ENCODE data around the gene CTTN.
"Not testable (repeated sequence)": the region's sequence is repeated elsewhere in the genome, so short reads cannot be mapped to it uniquely, and the experiment has no call there.

The CTTN gene

DNA sequence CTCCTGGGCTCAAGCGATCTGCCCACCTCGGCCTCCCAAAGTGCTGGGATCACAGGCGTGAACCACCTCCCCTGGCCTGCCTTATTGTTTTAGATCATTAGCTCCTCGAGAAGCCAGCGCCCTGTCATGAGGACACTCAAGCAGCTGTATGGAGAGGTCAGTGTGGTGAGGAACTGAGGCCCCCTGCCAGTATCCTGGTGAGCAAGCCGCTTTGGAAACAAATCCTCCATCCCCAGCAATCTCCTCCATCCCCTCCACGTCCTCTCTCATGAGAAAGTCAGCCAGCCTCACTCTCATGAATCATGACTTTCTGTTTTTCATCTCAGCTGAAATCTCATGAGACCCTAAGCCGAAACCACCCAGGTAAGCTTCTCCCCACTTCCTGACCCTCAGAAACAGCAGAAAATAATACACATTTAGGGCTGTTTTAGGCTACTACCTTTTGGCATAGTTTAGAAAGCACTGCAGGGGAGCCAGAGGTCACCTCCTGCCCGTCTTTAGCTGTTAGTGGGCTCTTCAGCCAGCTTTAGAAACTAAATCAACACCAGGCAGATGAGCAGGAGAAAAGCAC, 56.0 kb downstream of the CTTN start:
- no peak for DNase-seq (ENCODE audit: low read depth, low spot score)

DNA sequence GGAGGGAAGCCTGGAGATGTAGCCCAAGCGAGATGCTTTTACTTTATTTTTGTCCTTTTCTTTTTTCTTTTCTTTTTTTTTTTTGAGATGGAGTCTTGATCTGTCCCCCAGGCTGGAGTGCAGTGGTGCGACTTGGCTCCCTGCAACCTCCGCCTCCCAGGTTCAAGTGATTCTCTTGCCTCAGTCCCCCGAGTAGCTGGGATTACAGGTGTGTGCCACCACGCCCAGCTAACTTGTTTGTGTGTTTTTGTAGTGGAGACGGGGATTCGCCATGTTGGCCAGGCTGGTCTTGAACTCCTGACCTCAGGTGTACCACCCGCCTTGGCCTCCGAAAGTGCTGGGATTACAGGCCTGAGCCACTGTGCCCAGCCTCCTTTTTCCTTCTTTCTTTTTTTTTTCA, 56.5 kb downstream of the CTTN start:
- not testable (repeated sequence) for DNase-seq (ENCODE audit: low read depth, low spot score)

DNA sequence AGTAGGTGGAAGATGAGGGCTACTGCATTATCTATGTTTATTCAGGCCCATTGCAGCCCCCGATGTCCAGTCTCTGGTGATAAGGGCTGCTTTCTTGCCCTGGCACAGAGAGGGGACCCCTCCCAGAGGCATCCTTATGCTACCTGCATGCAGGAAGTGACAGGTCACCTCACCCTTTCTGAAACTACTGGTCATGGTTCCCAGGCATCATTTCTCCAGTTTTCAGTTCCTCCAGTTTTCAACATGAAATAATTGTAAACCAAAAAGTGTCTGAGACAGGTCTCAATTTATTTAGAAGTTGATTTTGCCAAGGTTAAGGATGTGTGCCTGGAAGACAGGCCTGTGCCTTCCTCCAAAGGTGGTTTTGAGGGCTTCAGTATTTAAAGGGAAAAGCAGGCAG, 57.0 kb downstream of the CTTN start:
- no peak for DNase-seq (ENCODE audit: low read depth, low spot score)

DNA sequence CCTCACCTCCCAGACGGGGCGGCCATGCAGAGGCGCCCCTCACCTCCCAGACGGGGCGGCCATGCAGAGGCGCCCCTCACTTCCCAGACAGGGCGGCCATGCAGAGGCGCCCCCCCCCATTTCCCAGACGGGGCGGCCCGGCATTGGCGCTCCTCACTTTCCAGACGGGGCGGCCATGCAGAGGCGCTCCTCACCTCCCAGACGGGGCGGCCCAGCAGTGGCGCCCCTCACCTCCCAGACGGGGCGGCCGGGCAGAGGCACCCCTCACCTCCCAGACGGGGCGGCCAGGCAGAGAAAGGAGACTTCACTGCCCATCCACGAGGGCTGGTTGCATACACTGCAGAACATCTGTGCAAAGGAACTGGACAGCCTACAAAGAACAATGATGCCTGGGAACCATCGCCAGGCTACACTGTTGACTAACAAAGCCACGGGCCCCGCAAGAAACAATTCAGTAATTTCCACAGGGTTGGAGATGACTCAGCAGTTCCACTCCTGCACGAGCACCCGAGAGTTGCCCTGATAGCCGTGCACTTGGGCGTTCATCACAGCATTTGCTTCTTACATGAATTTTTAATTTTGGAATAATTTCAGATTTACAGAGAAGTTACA, 58.7 kb downstream of the CTTN start:
- DNase-seq (ENCODE audit: low read depth, low spot score), result no peak

DNA sequence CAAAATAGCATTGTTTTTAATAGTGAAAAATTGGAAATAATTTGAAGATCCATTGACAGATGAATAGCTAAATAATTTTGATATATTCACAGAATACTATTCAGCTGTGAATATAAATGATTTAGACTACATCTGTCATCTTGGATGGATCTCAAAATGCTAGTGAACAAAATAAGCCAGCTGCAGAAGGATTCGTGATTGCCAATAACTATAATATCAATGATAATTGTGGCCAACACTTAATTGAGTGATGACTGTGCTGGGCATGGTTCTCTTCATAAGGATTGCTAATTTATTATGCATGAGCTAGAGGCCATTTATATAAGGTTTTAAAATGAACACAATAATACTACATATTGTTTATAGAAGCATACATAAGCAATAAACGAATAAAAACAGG, 60.4 kb downstream of the CTTN start:
- DNase-seq (ENCODE audit: low read depth, low spot score), result no peak

DNA sequence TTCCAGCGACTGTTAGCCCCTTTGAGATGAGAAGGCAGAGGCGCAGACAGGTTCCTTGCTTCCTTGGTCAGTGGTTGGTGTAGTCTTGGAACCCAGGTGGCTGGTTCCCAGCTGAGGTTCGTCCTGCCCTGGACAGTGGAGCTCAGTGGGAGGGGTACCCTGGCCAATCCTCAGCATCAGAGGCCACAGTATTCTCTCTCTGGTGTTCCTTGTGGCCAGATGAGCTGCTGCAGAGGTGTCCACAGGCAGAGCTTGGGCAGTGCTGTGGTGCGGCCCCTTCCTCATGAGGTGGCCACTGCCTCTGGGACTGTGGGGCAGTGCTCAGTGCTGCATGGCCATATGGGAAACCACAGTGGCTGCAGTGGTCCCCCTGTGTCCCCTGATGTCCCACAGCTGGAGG, 61.8 kb downstream of the CTTN start:
- no peak for DNase-seq (ENCODE audit: low read depth, low spot score)

DNA sequence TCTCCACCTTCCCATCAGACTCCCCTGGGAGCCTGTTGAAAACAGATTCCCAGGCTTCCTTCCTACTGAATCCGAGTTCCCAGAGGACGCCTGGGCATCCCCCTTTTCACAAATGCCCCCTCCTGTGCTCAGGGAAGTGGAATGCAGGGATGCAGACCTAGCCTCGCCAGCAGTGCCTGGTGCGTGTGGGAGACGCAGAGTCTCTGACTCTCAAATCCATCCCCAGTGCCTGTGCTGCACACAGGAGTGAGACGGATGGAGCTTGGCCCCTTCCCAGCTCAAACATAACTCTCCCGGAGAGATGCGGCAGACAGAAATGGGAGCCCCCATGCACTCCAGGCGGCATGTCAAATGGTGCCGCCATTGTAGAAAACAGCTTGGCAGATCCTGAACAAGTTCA, 62.6 kb downstream of the CTTN start:
- no peak for DNase-seq (ENCODE audit: low read depth, low spot score)

DNA sequence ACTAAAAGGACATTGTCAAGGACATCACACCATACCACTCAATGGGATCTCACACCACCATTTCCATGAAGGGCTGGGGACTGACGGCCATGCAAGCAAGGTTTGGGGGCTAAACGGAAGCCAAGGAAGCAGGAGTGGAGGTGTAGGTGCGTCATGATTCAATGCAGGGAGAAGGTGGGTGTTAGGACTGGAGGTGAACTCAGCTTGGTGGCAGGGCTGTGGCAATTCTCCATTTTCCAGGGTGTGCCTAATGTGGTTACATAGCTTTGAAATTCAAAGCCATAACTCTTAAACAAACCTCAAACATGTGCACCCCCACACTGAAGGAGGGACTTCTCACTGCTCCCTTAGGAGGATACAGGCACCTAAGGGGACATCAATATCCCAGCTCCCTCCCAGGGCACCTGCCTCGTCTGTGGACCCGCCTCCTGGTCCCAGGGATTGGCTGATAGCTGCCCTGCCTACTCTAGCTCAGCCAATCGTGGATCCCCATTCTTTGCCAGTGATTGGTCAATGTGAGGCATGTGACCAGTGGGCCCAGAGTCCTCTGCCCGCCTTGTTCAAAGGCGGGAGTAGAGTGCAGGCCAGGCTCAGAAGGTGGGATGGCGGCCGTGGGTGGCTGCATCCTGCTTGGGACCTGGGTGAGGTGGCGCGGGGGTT, 64.6 kb downstream of the CTTN start:
- no peak for DNase-seq (ENCODE audit: low read depth, low spot score)

DNA sequence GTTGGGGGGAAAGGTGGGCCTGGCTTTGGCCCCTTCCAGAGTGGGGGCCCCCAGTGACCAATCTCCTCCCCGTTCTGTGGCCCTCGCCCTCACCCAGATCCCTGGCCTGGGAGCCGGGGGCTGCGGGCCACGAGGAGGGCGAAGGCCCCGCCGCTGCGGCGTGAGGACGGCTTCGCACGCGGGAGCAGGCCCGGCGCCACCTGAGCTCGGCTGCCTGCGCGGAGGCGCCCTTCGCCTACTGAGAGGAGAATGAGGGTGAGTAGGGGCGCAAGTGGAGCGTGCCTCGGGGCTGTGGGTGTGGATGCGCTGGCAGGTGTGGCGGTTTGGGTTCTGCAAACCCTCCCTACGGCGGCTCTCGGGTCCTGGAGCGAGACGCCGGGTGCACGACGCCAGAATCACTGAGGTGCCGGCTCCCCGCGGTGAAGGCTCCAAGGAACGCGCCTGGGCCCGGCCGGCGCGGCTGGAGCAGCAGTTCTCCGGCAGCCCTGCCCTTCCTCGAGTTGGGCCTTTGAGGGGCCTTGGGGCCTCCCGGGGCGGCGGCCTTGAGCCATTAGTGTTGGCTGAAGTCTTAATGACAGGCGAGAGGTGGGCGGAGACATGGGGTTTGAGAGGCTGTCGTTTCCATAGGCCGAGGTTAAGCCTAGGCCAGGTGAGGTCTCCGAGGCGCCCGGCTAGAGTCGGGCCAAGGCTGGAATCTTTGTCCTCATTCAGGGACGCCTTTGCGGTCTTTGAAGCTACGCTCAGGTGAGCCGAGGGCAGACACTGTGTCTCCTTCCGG, 65.3 kb downstream of the CTTN start:
- no peak for DNase-seq (ENCODE audit: low read depth, low spot score)

DNA sequence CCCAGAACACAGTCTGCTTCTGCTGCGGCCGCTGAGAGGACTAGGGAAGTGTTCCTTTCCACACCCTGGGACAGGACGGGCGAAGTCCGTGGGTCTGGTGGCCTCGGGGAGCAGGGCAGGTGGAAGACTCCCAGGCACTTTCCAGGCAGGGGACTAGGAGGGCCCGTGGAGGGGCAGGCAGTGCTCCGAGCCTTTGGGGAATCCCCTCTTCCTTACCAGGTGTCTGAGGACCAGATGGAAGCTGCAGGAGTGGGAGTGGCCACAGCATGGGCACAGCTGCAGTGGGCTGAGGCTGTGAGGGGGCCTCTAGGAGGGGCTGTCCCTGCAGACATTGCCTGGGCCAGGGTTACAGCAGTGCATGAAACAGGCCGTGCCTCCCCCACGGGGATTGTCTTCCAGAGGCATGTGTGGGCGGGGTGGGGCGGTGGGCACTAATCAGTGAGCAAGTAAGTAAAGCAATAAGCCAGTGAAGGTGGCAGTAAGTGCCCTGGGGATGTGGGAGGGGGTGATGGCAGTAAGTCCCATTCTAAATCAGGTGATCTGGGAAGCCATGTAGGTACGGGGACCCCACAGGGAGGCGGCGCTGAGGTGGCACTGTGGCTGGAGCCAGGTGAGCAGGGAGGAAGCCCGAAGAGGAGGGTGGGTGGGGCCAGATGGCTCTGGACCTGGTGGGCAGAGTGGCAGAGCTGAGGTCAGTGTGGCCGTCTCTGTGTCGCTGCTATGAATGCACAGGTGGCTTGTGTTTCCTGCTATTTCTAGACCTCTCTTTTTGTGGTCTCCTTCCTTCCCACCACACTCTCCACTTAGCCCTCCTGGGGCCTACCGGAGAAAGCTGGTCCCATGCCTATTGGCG, 66.4 kb downstream of the CTTN start:
- DNase-seq (ENCODE audit: low read depth, low spot score), result no peak

DNA sequence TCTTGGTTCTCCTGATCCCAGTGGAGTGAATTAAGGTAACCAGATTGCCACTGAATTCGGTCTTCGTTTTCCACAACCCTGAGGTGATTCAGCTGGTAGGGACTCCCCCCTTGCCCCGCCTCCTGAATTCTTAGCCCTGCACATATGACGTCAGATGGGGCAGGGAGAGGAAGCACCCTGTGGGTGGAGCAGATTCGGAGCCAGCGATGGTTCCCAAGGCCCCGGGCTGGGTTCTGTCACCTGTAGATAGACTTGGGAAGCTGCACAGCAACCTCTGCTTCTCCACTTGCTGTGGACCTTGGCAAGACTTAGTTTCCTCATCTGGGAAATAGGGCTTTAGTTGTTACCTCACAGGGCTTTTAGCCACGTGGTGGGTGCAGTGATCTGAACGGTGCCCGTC, 67.8 kb downstream of the CTTN start:
- DNase-seq (ENCODE audit: low read depth, low spot score), result no peak

DNA sequence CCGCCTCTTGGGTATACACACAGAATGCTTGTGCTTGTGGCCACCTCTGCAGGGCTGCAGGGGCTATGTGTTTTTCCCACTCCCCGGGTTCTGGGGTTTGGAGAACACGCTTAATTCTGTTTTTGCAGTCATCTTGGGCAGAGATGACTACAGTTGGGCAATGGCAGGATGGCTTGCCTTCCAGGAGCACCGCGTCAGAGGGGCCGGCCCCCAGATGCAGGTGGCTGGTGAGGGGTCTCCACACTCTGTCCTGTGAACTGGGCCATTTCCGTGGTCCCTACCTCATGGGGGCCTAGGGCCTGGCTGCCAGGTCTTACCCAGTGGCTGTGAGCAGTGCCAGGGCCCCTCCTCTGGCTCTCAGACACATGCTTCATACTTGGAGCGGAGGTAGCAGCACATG, 68.3 kb downstream of the CTTN start:
- DNase-seq (ENCODE audit: low read depth, low spot score), result no peak

DNA sequence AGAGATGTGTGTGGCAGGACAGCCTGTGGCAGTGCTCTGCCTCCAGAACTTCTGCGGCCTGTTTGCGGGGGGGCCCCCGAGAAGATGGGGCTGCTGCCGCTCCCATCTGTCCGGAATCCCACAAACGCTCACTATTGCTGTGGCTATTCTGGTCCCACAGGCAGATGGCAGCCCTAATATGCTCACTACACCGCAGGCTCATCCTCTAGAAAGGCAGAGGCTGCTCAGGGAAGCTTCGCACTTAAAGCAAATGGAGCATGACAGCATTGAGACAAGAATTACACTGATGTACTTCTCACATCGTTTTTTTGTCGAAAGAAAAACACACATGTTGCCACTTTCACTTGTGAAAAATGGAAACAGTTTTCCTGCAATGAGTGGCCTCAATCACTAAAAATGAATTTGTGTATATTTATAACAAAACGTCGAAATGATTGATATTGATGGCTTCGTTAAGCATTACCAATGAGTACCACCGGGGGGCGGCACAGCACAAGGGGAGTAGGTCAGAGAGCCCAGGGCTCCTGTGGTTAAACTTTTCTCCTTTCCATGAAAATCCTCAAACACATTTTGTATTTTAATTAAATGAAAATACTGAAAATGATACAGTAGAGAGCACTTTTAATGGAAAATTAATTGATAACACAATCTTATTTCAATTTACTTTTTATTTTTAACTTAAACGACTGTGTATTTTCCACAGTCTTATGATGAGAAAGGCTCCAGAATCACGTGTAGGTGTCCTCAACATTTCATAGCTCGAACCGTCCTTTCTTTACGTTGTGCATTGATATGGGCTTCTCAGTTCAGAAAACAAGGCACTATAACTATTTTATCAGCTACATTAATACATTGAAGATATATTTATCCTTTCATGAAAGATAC, 69.1 kb downstream of the CTTN start:
- no peak for DNase-seq (ENCODE audit: low read depth, low spot score)

DNA sequence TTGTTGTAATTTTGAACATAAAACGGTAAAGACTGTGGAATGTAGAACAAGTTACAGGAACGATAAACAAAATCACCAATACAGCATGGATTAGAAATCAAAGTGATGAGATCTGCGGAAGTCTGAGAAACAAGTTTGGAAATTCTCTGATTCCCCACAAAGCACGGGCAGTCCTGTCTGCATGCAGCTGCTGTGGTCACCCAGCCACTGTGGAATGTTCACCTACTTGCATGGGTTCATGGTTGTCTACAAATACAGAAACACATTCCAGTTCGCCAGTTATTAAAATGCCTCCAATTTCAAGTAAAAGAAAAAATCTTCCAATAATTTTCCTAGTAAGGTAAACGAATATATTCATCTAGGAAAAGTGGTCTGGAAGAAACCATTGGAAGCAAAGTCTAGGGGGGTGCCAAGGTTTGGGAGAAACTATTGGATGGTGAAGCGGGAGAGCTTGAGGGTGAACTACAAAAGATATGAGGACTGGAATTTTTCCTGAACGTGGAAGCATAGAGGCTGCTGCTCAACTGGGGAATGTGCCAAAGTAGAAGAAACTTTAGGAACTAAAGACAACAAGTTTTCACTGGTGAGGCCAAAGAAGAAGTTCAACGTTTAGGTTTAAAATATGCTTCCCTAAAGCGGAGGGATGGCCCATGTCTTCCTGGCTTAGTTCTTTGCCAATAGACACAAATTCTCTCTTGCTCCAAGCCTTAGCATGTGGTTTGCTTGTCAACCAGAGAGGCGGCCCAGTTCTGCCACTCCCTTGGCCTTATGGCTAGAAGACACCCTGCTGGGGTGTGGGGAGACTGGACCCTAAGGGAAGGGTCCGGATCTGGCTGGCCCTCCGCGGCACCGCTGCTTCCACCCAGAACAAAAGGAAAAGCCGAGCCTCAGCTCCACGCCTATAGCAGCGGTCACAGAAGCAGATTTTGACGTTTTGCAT, 70.2 kb downstream of the CTTN start:
- DNase-seq (ENCODE audit: low read depth, low spot score), result no peak

DNA sequence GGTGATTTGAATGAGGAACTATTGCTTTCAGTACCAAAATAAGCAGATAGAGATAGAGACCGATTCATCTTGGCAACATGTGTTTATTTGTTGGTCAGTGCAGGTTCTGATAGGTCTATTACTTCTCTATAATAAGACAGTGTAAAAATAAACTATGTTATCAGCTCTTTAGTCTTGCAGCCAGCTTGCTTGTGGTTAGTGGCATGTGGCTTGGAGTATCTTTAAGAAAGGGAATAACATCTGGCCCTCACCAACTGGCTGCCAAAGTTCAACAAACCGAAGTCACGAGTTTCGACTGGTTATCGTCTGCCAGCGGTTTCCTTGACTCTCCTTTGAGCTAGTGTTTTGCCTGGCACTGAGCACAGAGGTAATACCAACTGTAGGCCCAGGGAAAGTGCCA, 71.8 kb downstream of the CTTN start:
- no peak for DNase-seq (ENCODE audit: low read depth, low spot score)

DNA sequence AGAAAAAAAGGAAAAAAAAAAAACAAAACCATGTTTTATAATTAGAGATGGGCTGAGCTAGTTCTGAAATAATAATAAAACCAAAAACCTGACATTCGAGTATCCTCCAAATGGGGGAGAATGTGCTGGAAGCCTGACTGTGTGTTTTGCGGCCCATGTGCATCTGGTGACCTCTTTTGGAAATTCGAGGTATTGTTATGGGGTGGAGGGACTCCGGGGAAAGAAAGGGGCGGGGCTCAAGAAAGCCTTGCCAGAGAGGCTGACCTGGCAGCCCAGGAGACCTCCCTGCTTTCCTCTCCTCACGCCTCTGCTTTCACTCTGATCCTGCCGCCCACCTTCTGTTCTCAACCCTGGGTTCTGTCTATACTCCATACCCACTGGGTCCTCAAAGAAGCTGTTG, 72.9 kb downstream of the CTTN start:
- DNase-seq (ENCODE audit: low read depth, low spot score), result peak; percentile 48

DNA sequence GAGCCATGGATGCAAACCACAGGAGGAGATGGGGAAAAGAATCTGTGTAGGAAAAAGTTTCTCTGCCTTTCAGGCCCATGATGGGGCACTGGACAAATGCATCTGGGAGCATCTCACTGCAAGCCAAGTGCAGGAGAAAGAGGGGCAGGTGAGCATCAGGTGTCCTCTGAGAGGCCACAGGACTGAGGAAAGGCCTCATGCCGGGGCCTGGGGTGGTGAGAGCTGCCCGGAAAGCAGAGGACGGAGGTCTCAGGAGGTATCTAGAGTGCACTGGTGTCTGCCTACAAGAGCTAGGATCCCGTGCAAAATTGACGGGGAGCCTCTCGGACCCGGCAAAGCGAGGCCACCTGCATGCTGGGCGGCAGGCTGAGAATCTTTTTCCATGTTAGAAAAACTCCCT, 73.9 kb downstream of the CTTN start:
- no peak for DNase-seq (ENCODE audit: low read depth, low spot score)

DNA sequence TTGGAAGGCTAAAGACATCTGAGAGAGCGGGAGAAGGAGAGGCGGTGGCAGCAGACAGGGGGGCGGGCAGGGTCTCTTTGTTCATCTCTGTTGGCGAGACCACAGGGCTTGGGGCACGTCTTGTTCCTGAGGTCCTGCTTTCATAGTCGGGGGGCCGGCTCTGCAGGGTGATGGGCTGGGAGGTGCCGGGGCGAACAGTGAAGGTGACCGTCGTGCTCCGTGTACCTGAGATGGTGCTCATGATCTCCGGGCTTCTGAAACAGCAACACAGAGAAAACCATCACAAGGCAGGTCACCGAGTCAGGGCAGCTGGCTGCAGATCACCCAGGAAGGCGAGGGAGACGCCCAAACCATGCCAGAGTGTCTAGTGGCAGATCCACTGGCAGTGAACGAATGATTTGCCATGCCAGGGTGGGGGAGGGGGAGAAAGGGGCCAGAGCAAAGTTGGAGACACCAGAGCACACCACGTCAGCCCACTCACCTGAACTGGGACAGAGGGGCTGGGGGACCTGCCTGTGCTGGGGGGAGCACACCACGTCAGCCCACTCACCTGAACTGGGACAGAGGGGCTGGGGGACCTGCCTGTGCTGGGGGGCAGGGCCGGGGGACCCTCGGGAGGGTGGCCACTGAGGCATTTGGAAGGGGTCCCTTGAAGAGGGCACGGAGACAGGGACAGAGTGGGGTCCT, 75.0 kb downstream of the CTTN start:
- no peak for DNase-seq (ENCODE audit: low read depth, low spot score)

Data from iPS DF 19.7 (cell line).